Esophagus squamous epithelium (tissue), 5 donors: Measurements from ENCODE around the gene STARD5. TPM values are rescaled to one million over a fixed set of nuclear protein-coding genes. Genes with fewer than 3 reads are reported as not detected.
"Not testable (repeated sequence)": the region's sequence is repeated elsewhere in the genome, so short reads cannot be mapped to it uniquely, and the experiment has no call there.

Source experiments
- DNase-seq: peaks from one replicate; lab custom pipeline; 2025; lab: John Stamatoyannopoulos, UW
- H3K27ac ChIP-seq, 4 donors: fragments of 200-600 bp; sonication (generic); one replicate each; pipeline ENCODE4 v1.5.1; 2016 to 2019; ENCODE audit warnings: mild to moderate bottlenecking in 1 of 4
- H3K27me3 ChIP-seq, 4 donors: fragments of 200-600 bp; sonication (generic); 1 replicate in 3 of 4; 2 replicates in 1 of 4; pipeline versions ENCODE4 v1.5.1 to v1.6.0; 2017 to 2021; ENCODE audit warnings: antibody characterized with exemption in 1 of 4
- H3K36me3 ChIP-seq, 3 donors: fragments of 200-600 bp; sonication (generic); one replicate each; pipeline ENCODE4 v1.5.1; 2016 to 2019
- H3K4me1 ChIP-seq, 3 donors: fragments of 200-600 bp; sonication (generic); one replicate each; pipeline ENCODE4 v1.5.1; 2017 to 2019
- H3K4me3 ChIP-seq, 4 donors: fragments of 200-600 bp; sonication (generic); 1 replicate in 3 of 4; 2 replicates in 1 of 4; pipeline ENCODE4 v1.5.1; 2016 to 2019; ENCODE audit warnings: mild to moderate bottlenecking in 2 of 4, moderate library complexity in 1 of 4
- H3K9me3 ChIP-seq, 3 donors: fragments of 200-600 bp; sonication (generic); one replicate each; pipeline ENCODE4 v1.5.1; 2016 to 2019
- CTCF ChIP-seq, 6 experiments: fragments of 450-650 bp in 4 of 6; fragments of 200-600 bp in 2 of 6; sonication (generic) in 2 of 6; IDR thresholded peaks; one replicate each; pipeline ENCODE4 v1.5.1; 2016 to 2019; ENCODE audit warnings: antibody characterized with exemption in 6 of 6, mild to moderate bottlenecking in 4 of 6, moderate library complexity in 4 of 6
- POLR2A ChIP-seq, 4 donors: fragments of 450-650 bp; IDR thresholded peaks; one replicate each; pipeline ENCODE4 v1.6.1; 2017; ENCODE audit warnings: antibody characterized with exemption in 4 of 4, mild to moderate bottlenecking in 4 of 4, moderate library complexity in 3 of 4
- WGBS, 2 donors: methylation state at CpG; one replicate each; pipeline ENCODE4 v1.1.5; 2018; 5-methylcytosine and 5-hydroxymethylcytosine counted together
- intact Hi-C: fragments of 100-400 bp; cut with DNase I; formaldehyde crosslinking; loops from one replicate; pipeline ENCODE4 v1.15.0; 2022
- total RNA-seq, 4 donors: library from RNA; depleted of rRNA; stranded (reverse); fragments of >200 nt; gene quantifications; one replicate each; pipeline ENCODE4 v1.1.0, GENCODE V29; 2016
- donor health status: DM: yes; HTN: yes; CAD: no.

STARD5 gene
- total RNA-seq, 4 donors from 2014 or later: 14.9 to 21.2 (median 17.5) TPM

GRCh38 chr15:81334768-81335435, 11.0 kb upstream of the STARD5 start:
- Histone ChIP-seq H3K27me3 (no peaks in the 10 kb centered on the region), H3K4me3 (no peak overlapping the region), H3K36me3 (no peaks in the 10 kb centered on the region), H3K9me3 (no peaks in the 10 kb centered on the region), H3K27ac (no peak overlapping the region), H3K4me1 (peaks cover 0 to 18% (median 0%) of the 10 kb centered on the region in 3 donors)
- intact Hi-C loops: no loop called here
- WGBS, 2 donors: 86 to 87% methylated on average over 5 to 10 of the region's 10 CpGs
- TF ChIP-seq POLR2A (IDR thresholded peaks at IDR 0.05) (no peak), CTCF (IDR thresholded peaks at IDR 0.05) (no peak)
- no peak for DNase-seq

GRCh38 chr15:81333363-81333762, 9.4 kb upstream of the STARD5 start:
- H3K27ac ChIP-seq: no peak overlapping the region
- intact Hi-C loops: no loop called here
- no peaks in the 10 kb centered on the region for H3K36me3 ChIP-seq
- no peaks in the 10 kb centered on the region for H3K27me3 ChIP-seq
- no peak for TF ChIP-seq POLR2A (IDR thresholded peaks at IDR 0.05)
- peaks cover 0 to 12% (median 0%) of the 10 kb centered on the region in 3 donors for H3K4me1 ChIP-seq
- H3K4me3 ChIP-seq: no peak overlapping the region
- 86 to 100% methylated on average over 1 of the region's 3 CpGs for WGBS, 2 donors
- no peaks in the 10 kb centered on the region for H3K9me3 ChIP-seq
- DNase-seq: no peak

GRCh38 chr15:81332326-81332725, 8.4 kb upstream of the STARD5 start:
- H3K27me3 ChIP-seq: no peaks in the 10 kb centered on the region
- H3K9me3 ChIP-seq: no peaks in the 10 kb centered on the region
- DNase-seq: no peak
- H3K27ac ChIP-seq: no peak overlapping the region
- H3K4me1 ChIP-seq: peaks cover 0 to 2% (median 0%) of the 10 kb centered on the region in 3 donors
- H3K4me3 ChIP-seq: no peak overlapping the region
- H3K36me3 ChIP-seq: no peaks in the 10 kb centered on the region
- no peak for TF ChIP-seq CTCF (IDR thresholded peaks at IDR 0.05)
- no peak for TF ChIP-seq POLR2A (IDR thresholded peaks at IDR 0.05)
- intact Hi-C loops: no loop called here
- 85% methylated on average over 5 of the region's 12 CpGs; no CpG with 5 or more reads in 1 of the 2 donors for WGBS, 2 donors

GRCh38 chr15:81331600-81331999, 7.7 kb upstream of the STARD5 start:
- Histone ChIP-seq H3K4me3 (no peak overlapping the region), H3K36me3 (no peaks in the 10 kb centered on the region), H3K27ac (no peak overlapping the region), H3K9me3 (no peaks in the 10 kb centered on the region), H3K4me1 (no peaks in the 10 kb centered on the region), H3K27me3 (no peaks in the 10 kb centered on the region)
- DNase-seq: no peak
- TF ChIP-seq CTCF (IDR thresholded peaks at IDR 0.05): no peak
- no peak for TF ChIP-seq POLR2A (IDR thresholded peaks at IDR 0.05)
- WGBS, 2 donors: 84 to 85% methylated on average over 15 of the region's 15 CpGs
- intact Hi-C loops: no loop called here

- H3K36me3 ChIP-seq, H3K27me3 ChIP-seq, intact Hi-C loops, DNase-seq, H3K4me3 ChIP-seq, H3K27ac ChIP-seq, H3K9me3 ChIP-seq, H3K4me1 ChIP-seq: not testable (repeated sequence)
- 89 to 91% methylated on average over 9 of the region's 9 CpGs for WGBS, 2 donors
These were observed 7.2 kb upstream of the STARD5 start for GRCh38 chr15:81331141-81331540.

GRCh38 chr15:81330366-81331090, 6.6 kb upstream of the STARD5 start:
- Histone ChIP-seq H3K27ac (no peak overlapping the region), H3K4me3 (no peak overlapping the region), H3K36me3 (no peaks in the 10 kb centered on the region), H3K4me1 (no peaks in the 10 kb centered on the region), H3K27me3 (no peaks in the 10 kb centered on the region), H3K9me3 (no peaks in the 10 kb centered on the region)
- 83 to 89% methylated on average over 5 of the region's 5 CpGs for WGBS, 2 donors
- TF ChIP-seq CTCF (IDR thresholded peaks at IDR 0.05): no peak
- DNase-seq: no peak
- intact Hi-C loops: no loop called here
